Measurements from ENCODE around the gene LZTS2. TPM values are rescaled to one million over a fixed set of nuclear protein-coding genes. Genes with fewer than 3 reads are reported as not detected.

Gene LZTS2
- total RNA-seq, 4 donors from 2014 or later = 41.8 to 86.8 (median 56.6) TPM

DNA sequence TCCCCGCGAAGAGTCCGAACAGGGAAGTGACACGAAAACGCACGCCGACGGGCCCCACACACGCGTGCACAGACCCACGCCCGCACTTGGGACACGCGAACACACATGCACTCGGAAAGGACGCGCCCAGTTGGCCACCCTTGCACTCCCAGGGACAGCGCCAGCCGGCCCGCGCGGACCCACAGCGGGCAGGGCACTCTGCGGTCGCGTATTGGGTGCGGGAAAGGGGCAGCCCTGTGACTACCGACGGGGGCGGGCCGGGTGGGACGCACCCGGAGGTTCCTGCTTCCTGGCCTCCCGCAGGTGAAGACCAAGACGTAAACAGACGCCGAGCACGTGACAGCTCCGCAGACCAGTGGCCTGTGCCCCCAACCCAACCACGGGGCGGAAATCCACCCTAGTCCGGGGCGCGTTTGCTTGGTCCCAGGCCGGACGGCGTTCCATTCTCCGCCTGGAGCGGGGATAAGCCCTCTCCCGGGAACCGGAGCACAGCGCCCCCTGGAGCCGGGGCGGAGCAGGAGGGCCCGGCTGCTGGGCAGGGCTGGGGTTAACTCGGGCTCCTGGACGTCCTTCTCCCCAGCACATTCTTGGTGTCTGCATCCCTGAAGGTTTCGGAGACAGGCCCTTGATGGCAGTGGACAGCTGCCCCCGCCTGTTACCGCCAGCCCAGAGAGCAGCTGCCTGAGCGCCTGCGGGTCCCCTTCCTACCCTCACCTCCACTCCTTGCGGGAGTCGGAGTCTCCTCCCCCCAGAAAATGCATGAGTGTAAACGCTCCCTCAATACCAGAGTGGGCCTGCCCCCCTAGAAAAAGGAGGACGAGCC, 2.0 kb upstream of the LZTS2 start:
- intact Hi-C loops (cut with DNase I; ENCODE audit: low total_unique reads) = no loop called here
- peak; percentile 88 for DNase-seq
- Histone ChIP-seq H3K27me3 (no peaks in the 10 kb centered on the region), H3K4me1 (peaks cover 14 to 48% (median 43%) of the 10 kb centered on the region in 4 donors), H3K27ac (peak overlapping the region; percentile 94 to 98 (median 97)), H3K4me3 (peak overlapping the region; percentile 46 to 77 (median 67)), H3K9me3 (no peaks in the 10 kb centered on the region), H3K36me3 (peaks cover 0 to 6% (median 0%) of the 10 kb centered on the region in 4 donors)
- in situ Hi-C loops (cut with MboI; ENCODE audit: low pct_ligation_motif_present in 1 of 4, low pct_unique_long_range_greater_than_20kb in 1 of 4, low sequenced_read_pairs in 3 of 4) = no loop called here
- TF ChIP-seq EP300 (IDR thresholded peaks at IDR 0.05; ENCODE audit: low read depth) = no peak
- peak; percentile 70 for TF ChIP-seq POLR2A (IDR thresholded peaks at IDR 0.05)
- TF ChIP-seq POLR2AphosphoS5 (IDR thresholded peaks at IDR 0.05) = peak; percentile 18 to 72 (median 49)
- TF ChIP-seq CTCF (IDR thresholded peaks at IDR 0.05) = peak; percentile 90 to 98 (median 93)
- WGBS, 2 donors (ENCODE audit: low coverage in 1 of 2) = 0% methylated on average over 5 to 34 of the region's 66 CpGs

- Histone ChIP-seq H3K27me3 (no peaks in the 10 kb centered on the region), H3K4me1 (peaks cover 14 to 49% (median 44%) of the 10 kb centered on the region in 4 donors), H3K36me3 (peaks cover 0 to under 1% (median under 1%) of the 10 kb centered on the region in 4 donors), H3K9me3 (no peaks in the 10 kb centered on the region), H3K27ac (peak overlapping the region; percentile 94 to 98 (median 97)), H3K4me3 (peak overlapping the region; percentile 46 to 77 (median 67))
- no peak for TF ChIP-seq POLR2A (IDR thresholded peaks at IDR 0.05)
- TF ChIP-seq POLR2AphosphoS5 (IDR thresholded peaks at IDR 0.05) = peak in 1 of 3 donors; percentile 5
- no peak for TF ChIP-seq EP300 (IDR thresholded peaks at IDR 0.05; ENCODE audit: low read depth)
- no peak for TF ChIP-seq CTCF (IDR thresholded peaks at IDR 0.05)
- intact Hi-C loops (cut with DNase I; ENCODE audit: low total_unique reads) (no loop called here), in situ Hi-C loops (cut with MboI; ENCODE audit: low pct_ligation_motif_present in 1 of 4, low pct_unique_long_range_greater_than_20kb in 1 of 4, low sequenced_read_pairs in 3 of 4) (no loop called here)
- WGBS, 2 donors (ENCODE audit: low coverage in 1 of 2) = 3 to 4% methylated on average over 6 to 25 of the region's 25 CpGs
- DNase-seq = peak; percentile 90
Measured at GRCh38 chr10:100998183-100998990, 1.2 kb upstream of the LZTS2 start.

- Histone ChIP-seq H3K4me1 (peaks cover 14 to 49% (median 44%) of the 10 kb centered on the region in 4 donors), H3K4me3 (peak overlapping the region; percentile 46 to 77 (median 67)), H3K27ac (peak overlapping the region; percentile 94 to 98 (median 97)), H3K9me3 (no peaks in the 10 kb centered on the region), H3K27me3 (no peaks in the 10 kb centered on the region), H3K36me3 (peaks cover 0 to 8% (median 0%) of the 10 kb centered on the region in 4 donors)
- in situ Hi-C loops (cut with MboI; ENCODE audit: low pct_ligation_motif_present in 1 of 4, low pct_unique_long_range_greater_than_20kb in 1 of 4, low sequenced_read_pairs in 3 of 4) = no loop called here
- peak; percentile 84 for DNase-seq
- WGBS, 2 donors (ENCODE audit: low coverage in 1 of 2) = 1% methylated on average over 48 of the region's 83 CpGs; no CpG with 5 or more reads in 1 of the 2 donors
- intact Hi-C loops (cut with DNase I; ENCODE audit: low total_unique reads) = no loop called here
- TF ChIP-seq EP300 (IDR thresholded peaks at IDR 0.05; ENCODE audit: low read depth) (no peak), POLR2AphosphoS5 (IDR thresholded peaks at IDR 0.05) (peak; percentile 64 to 88 (median 88)), POLR2A (IDR thresholded peaks at IDR 0.05) (peak; percentile 76), CTCF (IDR thresholded peaks at IDR 0.05) (peak; percentile 96 to 99 (median 98))
Measured at GRCh38 chr10:100998991-100999741, 442 bp upstream of the LZTS2 start.
